Dedifferentiated amniotic fluid mesenchymal stem cell (primary cell): ENCODE results near the gene PASD1.
A peak's percentile ranks its signal among the peaks of the same experiment; 100 is the strongest.

ENCODE experiments used
- DNase-seq: peaks from one replicate; pipeline ENCODE4 v3.0.0-alpha.2; 2016; ENCODE audit errors: extremely low spot score

Gene PASD1

DNA sequence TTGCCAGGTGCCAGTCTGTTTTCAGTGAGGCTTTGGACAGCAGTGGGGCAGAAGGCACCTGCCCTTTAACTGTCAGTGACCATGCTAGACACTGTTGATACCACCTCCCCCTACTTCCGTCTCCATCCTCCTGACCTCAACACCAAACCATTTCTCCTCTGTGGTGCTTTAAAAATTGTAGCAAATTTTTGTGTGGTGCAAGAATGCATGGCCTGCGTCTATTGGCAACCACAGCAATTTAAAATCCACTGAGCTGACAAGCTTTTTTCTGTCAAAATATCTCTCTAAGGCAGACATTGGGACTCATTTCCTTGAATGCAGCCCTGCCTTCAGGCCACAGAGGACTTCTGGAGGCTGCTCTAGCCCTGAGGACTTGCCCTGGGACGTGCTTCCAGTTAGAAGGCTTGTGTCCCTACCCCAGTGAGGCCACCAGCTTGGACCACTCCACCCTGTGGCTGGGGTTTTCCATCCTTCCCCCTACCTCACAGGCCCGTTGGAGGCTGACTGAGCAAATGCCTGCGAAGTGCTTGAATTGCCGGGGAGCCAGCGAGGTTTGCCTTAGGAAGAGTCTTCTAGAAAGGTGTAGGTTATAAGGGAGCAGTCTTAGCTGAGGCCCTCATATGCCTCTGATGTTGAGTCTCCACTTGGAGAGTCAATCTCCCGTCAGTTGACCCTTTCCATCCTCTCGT lies 138.7 kb downstream of the PASD1 start:
- DNase-seq = peak; percentile 40

DNA sequence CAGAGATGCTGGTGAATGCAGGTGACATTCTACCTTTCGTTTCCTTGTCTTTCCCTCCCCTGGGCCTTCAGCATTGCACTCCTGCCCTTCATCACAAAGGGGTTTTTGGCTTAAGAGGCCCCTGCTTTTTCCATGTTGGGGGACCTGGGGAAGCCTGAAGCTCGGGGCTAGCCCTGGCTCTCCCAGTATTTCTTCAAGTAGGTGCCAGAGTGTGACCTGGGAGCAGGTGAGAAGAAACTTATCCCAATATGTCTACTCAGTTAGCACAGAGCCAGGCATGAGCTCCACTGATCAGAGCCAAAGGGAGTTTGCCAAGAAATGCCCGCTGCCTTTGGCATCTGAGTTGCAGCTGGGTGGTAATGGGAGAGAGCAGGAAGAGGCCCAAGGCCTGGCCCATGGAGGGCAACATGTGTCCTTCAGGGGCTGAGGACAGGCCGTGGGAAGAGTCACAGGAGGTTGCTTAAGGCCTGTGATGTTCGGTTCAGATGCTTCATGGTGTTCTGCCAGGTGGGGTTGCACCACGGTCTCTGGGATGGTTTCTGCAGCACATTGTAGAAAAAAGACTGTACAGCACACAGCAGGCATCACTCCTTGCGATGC lies 139.4 kb downstream of the PASD1 start:
- DNase-seq = no peak

DNA sequence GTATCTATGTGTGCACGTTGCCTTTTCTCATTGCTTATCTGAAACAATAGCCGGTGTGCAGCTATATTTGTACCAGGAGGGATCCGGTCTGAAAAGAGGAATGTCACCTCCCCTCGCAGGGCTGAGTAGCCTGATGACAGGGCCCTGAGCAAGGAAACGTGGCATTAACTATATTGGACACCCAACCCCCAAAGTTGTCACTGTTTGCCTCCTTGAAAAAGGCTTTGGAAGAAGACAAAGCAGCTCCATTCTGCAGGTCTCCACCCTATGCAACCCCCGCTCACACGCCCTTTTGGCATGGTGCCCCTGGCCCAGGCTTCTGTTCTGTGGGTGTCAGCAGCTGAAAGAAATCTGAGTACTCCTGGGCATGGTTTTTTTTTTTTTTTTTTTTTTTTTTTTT lies 140.0 kb downstream of the PASD1 start:
- DNase-seq = no peak

DNA sequence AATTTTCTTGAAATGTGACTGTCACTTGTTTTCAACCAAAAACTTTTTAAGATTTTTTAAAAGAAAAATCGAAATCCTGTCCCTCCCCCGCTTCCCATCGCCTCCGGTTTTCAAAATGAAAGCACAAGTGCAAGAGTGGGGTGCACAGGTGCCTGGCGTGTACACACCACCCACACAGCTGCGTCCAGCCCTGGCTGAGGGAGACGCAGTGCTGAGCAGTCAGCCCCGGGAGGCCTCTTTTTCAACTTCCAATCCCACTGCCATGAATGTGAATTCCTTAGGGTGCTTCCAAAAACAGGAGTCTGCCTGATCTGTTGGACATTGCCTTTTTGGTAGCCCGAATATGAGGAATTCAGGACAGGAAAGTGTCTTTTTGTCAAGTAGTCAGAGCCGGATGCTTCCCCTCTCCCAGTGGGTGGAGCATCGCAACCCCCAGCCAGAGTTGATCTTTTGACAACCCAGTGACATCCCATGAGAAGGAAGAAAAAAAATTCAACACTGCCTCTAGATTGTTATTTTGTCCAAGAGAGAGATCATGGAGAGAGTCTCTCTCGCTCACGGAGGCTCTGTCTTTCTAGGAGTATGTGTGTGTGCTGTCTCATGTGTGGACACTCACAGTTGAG lies 140.7 kb downstream of the PASD1 start:
- DNase-seq = no peak

DNA sequence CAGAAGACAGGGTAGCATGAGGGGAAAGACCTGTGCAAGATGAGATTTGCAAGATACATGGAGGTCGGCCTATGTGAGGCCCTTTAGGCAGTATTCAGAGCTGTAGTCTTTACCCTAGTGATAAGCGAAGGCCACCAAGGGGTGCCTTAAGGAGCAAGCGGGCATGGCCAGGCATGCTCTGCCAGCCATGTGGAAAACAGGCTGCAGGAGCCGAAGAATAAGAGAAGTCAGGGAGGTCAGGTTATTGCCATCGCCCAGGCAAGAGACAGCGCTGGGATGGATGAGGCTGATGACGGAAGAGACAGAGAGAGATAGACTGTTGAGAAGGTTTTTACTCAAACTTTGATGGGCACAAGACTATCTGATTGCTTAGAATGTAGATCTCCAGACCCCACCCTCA lies 145.3 kb downstream of the PASD1 start:
- DNase-seq = no peak

DNA sequence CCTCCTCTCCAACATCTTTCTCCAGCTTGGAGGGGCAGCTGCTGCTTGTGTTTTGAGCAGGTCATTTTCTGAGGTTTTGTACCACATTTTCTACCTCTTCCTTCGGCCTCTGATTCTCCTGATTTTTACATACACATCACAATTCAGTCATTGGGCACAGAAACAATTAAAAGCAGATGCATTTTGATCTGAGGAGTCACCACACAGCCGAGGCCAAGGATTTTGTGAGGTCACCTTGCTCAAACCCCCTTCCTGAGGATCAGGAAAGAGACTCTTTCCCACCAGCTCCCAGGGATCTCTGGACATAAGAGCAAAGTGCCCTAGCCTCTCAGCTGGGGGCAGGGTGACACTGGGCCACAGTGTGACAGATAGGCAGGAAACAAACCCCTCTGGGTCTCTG lies 147.0 kb downstream of the PASD1 start:
- DNase-seq = no peak

DNA sequence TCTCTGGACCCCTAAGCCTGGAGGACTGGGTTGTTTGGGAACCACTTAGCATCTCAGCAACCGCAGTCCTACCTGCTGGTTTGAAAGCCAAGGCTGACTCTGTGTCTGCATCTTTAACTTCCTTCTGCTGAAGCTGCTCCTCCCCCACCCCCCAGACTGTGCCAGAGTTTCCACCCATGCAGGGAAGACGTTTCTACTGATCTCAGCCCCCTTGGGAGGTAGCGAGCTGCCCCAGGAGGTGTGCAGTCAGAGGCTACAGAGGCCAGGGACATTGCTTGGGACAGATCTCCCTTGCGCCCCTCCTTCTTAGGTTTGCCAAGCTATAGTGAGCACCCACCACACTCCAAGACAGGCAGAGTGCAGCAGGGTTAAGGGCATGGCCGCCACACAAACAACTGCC lies 147.7 kb downstream of the PASD1 start:
- DNase-seq = no peak

DNA sequence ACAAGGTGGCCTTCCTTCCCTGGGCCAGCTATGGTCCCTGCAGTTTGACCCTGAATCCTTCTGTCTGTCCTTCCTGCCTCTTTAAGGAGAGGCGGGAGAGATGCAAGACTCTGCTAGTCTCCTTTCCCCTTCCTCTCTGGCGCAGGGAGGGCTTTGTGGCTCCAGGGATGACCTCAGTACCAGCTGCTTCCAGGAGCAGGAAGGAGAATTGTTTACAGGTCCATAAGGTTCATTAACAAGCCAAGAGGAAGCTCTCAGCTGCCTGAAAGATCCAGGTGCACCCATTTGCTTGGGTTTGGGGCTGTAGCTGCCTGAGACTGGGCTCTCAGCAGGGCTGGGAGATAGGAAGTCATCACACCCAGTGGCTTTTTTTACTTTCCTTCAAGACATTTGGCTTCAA lies 148.3 kb downstream of the PASD1 start:
- DNase-seq = no peak

DNA sequence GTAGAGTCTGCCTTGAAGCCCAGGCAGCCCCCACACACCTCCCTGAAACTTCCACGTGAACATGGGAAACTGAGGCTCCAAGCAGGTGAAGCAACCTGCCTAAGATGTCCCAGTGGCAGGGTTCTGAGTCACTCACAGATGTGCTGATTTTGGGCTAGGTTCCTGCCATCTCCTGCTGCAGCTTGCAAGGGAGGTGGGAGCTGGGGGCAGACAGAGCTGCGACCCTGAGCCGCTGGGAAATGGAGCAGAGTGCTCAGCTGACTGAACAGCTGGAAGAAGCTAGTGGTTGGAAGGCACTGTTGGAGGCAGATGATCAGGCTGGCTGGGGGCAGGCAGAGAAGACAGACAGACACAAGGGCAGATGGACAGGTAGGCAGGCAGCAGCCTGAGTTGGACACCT lies 148.8 kb downstream of the PASD1 start:
- DNase-seq = no peak

DNA sequence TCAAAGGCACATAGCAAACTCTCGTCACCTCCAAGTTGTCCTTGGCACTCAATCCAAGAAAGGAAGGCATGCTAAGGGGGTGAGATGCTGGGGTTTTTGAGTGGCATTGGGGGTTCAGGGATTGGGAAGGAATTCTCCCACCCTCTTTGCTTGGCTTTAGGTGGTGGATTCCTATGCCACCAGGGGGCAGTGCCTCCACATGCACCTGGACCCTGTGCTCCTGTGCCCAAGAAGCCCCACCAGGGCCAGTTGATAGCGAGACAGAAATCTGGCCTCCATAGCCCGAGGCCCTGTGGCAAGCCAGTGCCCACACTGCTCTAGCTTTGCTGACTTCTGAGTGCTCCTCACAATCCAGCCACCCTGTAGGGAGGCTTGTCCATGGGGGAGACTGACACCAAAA lies 150.4 kb downstream of the PASD1 start:
- DNase-seq = no peak

DNA sequence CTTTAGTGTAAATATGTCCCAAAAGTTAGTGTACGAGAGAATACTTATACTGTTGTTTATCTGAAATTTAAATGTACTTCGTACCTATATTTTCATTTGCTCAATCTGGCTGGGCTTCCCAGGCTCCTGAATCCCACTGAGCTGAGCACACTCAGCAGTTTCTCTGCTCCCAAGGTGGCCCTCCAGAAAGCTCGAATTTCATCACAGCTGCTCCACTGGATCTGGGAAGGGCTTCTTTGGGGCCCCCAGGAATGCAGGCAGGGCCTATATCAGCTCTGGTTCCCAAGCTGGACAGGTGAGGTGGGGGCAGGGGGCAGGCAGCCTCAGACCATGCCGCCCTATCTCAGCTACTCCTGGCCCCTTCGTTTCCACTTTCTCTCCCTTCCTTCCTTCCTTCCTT lies 150.9 kb downstream of the PASD1 start:
- DNase-seq = no peak

DNA sequence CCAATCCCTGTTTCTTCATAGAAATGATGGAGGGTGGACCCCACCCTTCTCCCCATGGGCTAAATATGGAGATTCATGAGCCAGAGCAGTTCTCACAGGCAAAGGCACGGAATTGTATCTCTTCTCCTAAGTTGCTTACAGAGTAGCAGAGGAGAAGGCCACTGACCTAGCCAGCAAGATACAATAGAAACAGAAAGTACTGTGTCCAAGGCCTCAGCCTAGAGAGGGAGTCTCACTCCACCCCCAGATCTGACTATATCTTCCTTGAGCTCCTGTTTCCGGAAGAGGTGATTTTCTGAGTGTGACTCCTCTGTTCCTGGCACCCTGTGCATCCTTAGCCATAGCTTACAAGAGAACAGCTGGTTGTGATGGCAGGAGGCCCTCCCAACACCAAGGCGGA lies 152.3 kb downstream of the PASD1 start, which contains the start of gene FATE1:
Gene FATE1 (plus strand): TSS at position 284 of the 400 bp plus-strand sequence. CDS start 85 bp downstream, at position 369.
- no peak for DNase-seq

DNA sequence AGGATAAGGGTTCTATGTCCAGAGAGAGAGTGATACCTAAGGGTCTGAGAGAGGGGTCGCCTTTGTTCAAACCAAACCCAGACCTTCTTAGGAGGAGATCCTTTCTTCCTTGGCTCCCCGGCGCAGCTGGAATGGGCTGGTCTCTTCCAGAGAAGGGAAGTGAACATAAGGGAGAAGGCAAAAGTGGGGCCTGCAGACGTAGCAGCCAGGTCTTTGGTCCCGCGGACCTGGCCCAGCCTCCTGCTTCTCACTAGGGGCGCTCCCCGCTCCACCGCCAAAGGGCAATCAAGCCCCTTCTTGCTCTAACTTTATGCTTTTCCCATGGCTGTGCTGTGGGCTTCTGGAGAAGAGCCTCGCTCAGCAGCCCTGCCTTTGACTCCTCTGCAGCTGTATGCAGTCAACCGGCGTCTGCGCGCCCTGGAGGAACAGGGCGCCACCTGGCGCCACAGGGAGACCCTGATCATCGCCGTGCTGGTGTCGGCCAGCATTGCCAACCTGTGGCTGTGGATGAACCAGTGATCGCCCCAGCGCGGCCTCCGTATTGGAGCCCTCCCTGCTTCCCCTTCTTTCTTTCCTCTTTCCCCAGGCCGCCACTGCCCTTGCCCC lies 158.9 kb downstream of the PASD1 start:
- DNase-seq = no peak

DNA sequence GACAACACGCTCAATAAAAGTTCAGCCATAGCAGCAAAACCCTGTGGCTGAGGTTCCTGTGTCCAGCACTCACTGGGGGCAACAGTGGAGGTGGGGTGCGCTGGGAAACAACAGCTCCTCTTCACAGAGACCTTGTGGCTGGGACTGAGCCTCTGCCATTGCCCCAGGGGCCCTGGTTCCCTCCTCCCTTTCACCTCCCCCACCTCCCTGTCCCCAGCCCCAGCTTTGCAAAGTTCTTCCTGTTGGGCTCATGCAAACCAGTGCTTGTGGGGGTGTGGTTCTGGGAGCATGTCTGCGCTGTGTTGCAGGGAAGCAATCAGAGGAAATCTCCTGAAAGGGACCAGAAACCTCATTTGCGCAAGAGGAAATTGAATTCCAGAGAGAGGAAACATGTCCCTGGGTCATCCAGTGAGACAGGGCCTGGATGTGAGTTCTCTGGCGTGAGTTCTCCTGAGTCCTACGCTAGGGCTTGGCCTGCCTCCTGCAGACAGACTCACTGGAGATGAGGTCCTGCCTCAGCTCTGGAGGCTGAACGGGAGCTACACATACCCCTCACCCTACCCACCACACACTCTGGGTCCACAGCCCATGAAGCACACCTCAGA lies 159.8 kb downstream of the PASD1 start:
- DNase-seq = no peak

DNA sequence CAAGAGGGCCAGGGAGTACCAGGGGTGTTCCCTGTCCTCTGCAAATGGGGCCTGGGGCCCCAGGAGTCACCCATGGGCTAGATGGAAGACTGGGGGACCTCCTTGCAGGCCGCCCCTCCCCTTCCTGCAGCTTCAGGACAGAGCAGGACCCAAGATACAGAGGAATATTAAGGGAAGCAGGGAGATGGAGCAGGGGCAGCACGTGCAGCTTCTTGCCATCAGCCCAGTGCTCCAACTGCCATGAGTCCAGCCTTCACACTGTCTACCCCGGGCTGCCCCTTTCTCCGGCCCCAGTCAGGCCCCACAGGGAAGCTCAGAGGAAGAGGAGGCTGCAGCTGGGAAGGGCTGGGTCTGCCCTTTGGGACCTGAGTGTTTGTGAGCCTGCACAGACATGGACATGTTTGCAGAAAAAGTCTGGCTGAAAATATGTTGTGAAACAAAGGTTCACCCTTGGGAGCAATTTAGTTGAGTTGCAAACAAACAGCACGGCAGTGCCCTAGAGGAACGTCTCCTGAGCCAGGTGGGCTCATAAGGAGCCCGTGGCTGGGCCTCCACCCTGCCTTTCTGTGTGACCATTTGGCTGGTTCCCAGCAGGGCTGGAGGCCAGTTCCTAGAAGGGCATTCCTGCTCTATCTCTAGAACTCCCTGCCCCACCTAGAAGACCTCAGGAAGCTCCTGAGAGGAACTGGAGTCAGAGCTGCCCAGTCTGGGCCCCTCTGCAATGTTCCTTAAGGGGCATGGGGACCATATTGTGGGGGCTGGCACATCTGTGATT lies 161.3 kb downstream of the PASD1 start:
- no peak for DNase-seq

DNA sequence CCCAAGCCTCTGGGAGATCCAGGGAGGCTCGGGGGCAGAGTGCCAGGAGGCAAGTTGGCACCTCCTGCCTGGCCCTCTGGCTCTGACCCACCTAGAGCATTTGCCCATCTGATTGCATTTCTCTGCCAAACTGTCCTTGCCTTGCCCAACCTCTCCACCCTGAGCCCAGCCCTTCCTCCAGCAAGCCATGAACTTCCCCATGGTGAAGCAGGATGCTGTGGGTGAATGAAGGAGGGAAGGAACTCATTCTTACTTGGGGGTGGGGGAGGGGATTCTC lies 161.8 kb downstream of the PASD1 start:
- no peak for DNase-seq
